Brain microvascular endothelial cell (primary cell): ENCODE measurements around the gene ONECUT3.

Experiments used
- DNase-seq: peaks from one replicate; pipeline ENCODE4 v3.0.0-alpha.2; 2020
- H3K27ac ChIP-seq: fragments of 250-450 bp; sonication (Bioruptor Pico); 2 replicates; pipeline ENCODE4 v1.5.1; 2020; ENCODE audit warnings: mild to moderate bottlenecking, moderate library complexity
- H3K27me3 ChIP-seq: fragments of 250-450 bp; sonication (Bioruptor Pico); replicated peaks from 2 replicates; pipeline ENCODE4 v1.5.1; 2020; ENCODE audit warnings: mild to moderate bottlenecking
- H3K36me3 ChIP-seq: fragments of 250-450 bp; sonication (Bioruptor Pico); replicated peaks from 2 replicates; pipeline ENCODE4 v1.5.1; 2020; ENCODE audit warnings: mild to moderate bottlenecking
- H3K4me3 ChIP-seq: 2 replicates; pipeline ENCODE4 v1.5.1; 2011; ENCODE audit warnings: low read depth, mild to moderate bottlenecking, control low read depth, low read length, moderate library complexity
- CTCF ChIP-seq: IDR thresholded peaks from 2 replicates; pipeline ENCODE4 v1.5.1; 2011; ENCODE audit warnings: low read depth, mild to moderate bottlenecking, moderate library complexity, low read length, control low read depth, inconsistent platforms; ENCODE audit errors: missing control alignments
- in situ Hi-C: cut with HindIII; loops from 2 replicates; pipeline ENCODE4 v1.10.0; 2017; ENCODE audit warnings: low sequenced_read_pairs, low pct_ligation_motif_present

Gene ONECUT3

DNA sequence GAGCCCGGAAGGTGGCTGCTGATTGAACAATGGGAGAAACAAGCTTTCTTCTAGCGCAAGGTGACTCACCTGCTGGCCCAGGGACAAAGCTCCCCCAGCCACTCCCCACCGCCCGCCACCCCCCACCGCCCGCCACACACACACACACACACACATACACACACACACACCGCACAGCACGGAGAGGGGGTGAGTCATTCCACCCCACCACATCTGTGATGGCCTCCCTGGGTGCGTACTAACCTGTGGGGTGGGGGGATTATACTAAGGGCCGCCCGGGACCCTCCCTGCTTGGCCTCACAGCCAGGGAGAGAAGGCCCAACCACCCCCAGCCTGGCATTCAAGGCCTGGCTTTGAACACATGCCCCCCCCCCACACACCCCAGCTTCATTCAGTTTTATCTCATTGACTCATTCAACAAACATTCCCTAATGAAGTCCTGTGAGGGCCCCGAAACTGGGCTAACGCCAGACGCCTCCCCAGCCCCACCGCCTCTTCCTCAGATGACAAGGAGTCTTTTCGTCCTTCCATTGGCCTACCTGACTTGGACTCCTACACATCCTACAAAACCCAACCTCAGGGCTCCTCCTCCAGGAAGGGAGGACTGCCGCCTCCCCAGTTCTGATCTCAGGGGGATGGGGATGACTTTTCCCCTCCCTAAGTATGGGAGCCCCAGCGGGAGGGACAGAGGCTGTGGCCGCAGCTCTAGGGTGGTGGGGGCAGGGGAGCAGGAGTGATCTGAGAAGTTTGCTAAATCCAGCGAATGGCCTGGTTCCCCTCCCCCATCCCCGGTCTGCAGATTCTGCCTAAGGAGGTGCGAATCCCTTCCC lies 5.8 kb upstream of the ONECUT3 start:
- in situ Hi-C loops: no loop called here
- peaks cover 62% of the 10 kb centered on the region for H3K27me3 ChIP-seq
- H3K36me3 ChIP-seq: no peaks in the 10 kb centered on the region
- DNase-seq: peak; percentile 77
- no peak for TF ChIP-seq CTCF
- H3K27ac ChIP-seq: no peak overlapping the region
- no peak overlapping the region for H3K4me3 ChIP-seq

DNA sequence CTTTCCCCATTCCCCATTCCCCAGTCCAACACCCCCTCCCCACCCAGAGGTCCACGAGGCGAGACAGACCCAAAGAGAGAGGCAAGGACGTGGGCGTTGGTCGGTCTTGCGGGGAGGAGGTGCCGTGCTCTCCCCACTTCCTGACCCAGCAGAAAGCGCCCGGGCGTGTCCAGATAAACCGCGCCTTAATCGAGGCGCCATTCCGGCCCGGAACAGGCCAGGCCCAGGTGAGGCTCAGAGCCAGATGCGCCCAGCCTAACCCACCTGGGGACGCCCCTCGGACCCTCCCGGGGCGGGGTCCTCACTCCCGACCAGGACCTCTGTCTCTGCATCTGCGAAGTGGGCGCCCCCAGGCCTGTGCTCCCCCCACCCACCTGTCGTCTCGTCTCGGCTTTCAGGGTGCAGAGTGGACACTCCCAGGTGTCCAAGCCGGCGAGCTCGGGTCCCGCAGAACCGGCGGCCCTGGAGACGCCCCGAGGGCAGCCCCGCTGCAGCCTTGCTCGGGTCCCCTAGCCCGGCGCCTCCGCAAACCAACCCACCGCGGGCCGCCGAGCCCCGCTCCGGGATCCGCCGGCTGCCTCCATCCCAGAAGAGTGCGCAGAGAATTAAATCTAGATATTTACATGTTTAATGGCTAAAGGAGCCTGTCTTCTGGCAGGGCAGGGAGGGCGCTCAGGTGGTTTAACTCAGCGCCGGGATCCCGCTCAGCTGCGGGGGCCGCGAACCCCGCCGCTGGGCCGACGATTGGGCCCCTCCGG lies 5.0 kb upstream of the ONECUT3 start:
- TF ChIP-seq CTCF: no peak
- Histone ChIP-seq H3K4me3 (no peak overlapping the region), H3K36me3 (no peaks in the 10 kb centered on the region), H3K27me3 (peaks cover 70% of the 10 kb centered on the region), H3K27ac (no peak overlapping the region)
- in situ Hi-C loops: no loop called here
- DNase-seq: no peak

- DNase-seq: no peak
- in situ Hi-C loops: no loop called here
- no peak for TF ChIP-seq CTCF
- Histone ChIP-seq H3K36me3 (no peaks in the 10 kb centered on the region), H3K27ac (no peak overlapping the region), H3K4me3 (no peak overlapping the region), H3K27me3 (peaks cover 72% of the 10 kb centered on the region)
Observed at GRCh38 chr19:1748873-1749341, 4.4 kb upstream of the ONECUT3 start.

GRCh38 chr19:1749373-1750342 lies 3.6 kb upstream of the ONECUT3 start:
- TF ChIP-seq CTCF: no peak
- no peak overlapping the region for H3K27ac ChIP-seq
- in situ Hi-C loops: no loop called here
- no peak for DNase-seq
- H3K4me3 ChIP-seq: no peak overlapping the region
- no peaks in the 10 kb centered on the region for H3K36me3 ChIP-seq
- peaks cover 73% of the 10 kb centered on the region for H3K27me3 ChIP-seq

GRCh38 chr19:1750343-1751021 lies 2.8 kb upstream of the ONECUT3 start:
- in situ Hi-C loops: no loop called here
- Histone ChIP-seq H3K4me3 (no peak overlapping the region), H3K27ac (no peak overlapping the region), H3K27me3 (peaks cover 73% of the 10 kb centered on the region), H3K36me3 (no peaks in the 10 kb centered on the region)
- DNase-seq: no peak
- no peak for TF ChIP-seq CTCF
